ENCODE results near the gene PTPN2.
"Not testable (repeated sequence)": the region's sequence is repeated elsewhere in the genome, so short reads cannot be mapped to it uniquely, and the experiment has no call there.

GRCh38 chr18:12776415-12776814 lies 107.6 kb downstream of the PTPN2 start:
- TF ChIP-seq CTCF (conservative IDR thresholded peaks at IDR 0.05; ENCODE audit: low read depth in 2 of 2); CREB1 (CRISPR knock-in tag; IDR thresholded peaks at IDR 0.05; ENCODE audit: low read depth); ZNF331 (CRISPR knock-in tag; IDR thresholded peaks at IDR 0.05; ENCODE audit: low read depth); POLR2AphosphoS5 (IDR thresholded peaks at IDR 0.05; ENCODE audit: low read depth); EZH2 (IDR thresholded peaks at IDR 0.05; ENCODE audit: low read depth, unreplicated experiment); EZH2phosphoT487 (IDR thresholded peaks at IDR 0.05; ENCODE audit: unreplicated experiment): not testable (repeated sequence)

All from GM23338 (cell line).